ENCODE results near the gene ANGEL1. TPM values are rescaled to one million over a fixed set of nuclear protein-coding genes. Genes with fewer than 3 reads are reported as not detected.

Gene ANGEL1
- total and polyA plus RNA-seq, 2 experiments from 2014 or later, result 5.3 to 31.6 TPM

DNA sequence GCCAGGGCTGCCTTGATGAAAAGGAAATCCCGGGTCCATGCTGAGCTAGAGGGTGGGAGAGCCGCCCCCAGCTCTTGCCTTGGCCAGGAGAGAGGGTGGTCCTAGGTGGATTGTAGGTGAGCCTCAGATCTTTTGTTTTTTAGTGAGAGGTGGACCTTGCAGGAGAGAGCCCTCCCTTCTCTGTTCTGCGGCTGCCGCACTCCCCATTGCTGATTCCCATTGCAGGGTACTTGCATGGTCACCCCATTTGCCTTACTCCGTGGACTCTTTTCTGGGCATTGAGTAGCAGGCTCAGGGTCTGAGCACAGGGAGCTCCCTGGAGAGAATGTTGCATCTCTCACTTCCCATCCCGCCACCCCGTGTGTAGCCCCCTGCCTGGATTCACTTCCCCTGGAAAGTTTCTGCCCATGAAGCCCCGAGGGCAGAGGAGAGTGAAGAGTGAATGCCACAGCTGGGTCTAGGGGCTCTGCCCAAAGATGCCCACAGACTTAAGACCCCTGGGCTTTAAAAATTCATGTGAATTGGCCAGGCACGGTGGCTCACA lies 41.2 kb downstream of the ANGEL1 start (continued):
- TF ChIP-seq, protein P1, sequence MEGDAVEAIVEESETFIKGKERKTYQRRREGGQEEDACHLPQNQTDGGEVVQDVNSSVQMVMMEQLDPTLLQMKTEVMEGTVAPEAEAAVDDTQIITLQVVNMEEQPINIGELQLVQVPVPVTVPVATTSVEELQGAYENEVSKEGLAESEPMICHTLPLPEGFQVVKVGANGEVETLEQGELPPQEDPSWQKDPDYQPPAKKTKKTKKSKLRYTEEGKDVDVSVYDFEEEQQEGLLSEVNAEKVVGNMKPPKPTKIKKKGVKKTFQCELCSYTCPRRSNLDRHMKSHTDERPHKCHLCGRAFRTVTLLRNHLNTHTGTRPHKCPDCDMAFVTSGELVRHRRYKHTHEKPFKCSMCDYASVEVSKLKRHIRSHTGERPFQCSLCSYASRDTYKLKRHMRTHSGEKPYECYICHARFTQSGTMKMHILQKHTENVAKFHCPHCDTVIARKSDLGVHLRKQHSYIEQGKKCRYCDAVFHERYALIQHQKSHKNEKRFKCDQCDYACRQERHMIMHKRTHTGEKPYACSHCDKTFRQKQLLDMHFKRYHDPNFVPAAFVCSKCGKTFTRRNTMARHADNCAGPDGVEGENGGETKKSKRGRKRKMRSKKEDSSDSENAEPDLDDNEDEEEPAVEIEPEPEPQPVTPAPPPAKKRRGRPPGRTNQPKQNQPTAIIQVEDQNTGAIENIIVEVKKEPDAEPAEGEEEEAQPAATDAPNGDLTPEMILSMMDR (conservative IDR thresholded peaks at IDR 0.05; ENCODE audit: low read depth in 2 of 2), result no peak
- no peak for TF ChIP-seq JUNB (IDR thresholded peaks at IDR 0.05; ENCODE audit: unreplicated experiment)
- TF ChIP-seq STAT1 (IDR thresholded peaks at IDR 0.05; ENCODE audit: unreplicated experiment), result no peak
- TF ChIP-seq ZNF462 (CRISPR knock-in tag; IDR thresholded peaks at IDR 0.05), result no peak

DNA sequence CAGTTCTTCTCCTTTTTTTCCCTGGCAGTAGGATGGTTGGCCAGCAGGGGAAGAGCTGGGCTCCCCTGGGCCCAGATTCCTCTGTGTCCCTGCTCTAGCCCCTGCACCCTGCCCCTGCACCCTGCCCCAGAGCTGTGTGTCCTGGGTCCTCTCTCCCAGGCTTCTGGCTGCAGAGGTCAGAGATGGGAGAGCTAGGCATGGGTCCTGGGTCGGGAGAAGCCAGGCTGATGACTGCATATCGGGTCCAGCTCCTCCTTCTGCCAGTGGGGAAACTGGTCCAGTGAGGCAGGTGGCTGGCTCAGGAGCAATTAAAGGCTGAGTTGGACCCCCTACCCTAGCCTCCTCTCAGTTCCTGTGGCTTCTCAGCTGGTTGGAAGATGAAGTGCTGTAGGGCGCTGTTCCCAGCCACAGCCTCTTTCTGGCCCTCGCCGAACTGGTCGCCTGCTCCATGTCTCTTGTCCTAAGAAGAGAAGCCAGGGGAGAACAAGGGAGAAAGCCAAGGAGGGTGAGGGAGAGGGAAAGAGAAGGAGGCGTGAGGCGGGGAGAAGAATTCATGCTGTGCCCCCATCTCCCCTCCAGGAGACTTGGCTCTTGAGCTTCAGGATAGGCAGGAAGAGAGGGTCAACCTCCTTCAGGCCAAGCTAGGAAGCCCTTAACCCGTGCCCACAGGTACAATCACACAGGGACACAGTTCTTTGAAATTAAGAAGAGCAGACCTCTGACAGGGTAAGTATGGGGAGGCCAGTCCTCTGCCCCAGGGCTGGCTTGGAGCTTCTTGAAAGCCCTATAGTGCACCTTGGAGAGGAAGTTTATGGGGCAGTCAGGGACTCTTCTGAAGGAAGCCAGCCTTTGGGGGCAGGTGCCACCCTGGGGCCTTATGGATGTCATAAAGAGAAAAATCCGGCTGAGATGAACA lies 41.9 kb downstream of the ANGEL1 start:
- Mint-ChIP-seq H3K36me3 (ENCODE audit: low read depth) (no peaks in the 10 kb centered on the region), H3K27ac (no peak overlapping the region), H3K27me3 (ENCODE audit: insufficient read depth, low read depth, poor library complexity) (peaks cover 12% of the 10 kb centered on the region), H3K9me3 (0 out of 3 replicates have a peak, but pooled peaks cover 4% of the 10 kb centered on the region), H3K4me1 (peaks cover 29% of the 10 kb centered on the region), H3K4me3 (no peak overlapping the region)
- H3K36me3 ChIP-seq (ENCODE audit: insufficient read depth), result no peaks in the 10 kb centered on the region
- H3K9me2 ChIP-seq (ENCODE audit: insufficient read depth), result no peaks in the 10 kb centered on the region
- H3K27ac ChIP-seq (ENCODE audit: low read depth), result no peak overlapping the region
- no peaks in the 10 kb centered on the region for H3K79me2 ChIP-seq (replicated peaks; ENCODE audit: insufficient read depth)
- no peak for DNase-seq (ENCODE audit: low spot score)
- no peaks in the 10 kb centered on the region for H3F3A ChIP-seq (replicated peaks; ENCODE audit: low read depth)
- H3K4me3 ChIP-seq, result no peak overlapping the region
- no peaks in the 10 kb centered on the region for H4K20me1 ChIP-seq (replicated peaks; ENCODE audit: insufficient read depth)
- H3K4me2 ChIP-seq, result no peak overlapping the region
- 0 out of 2 replicates have a peak, but pooled peaks cover 4% of the 10 kb centered on the region for H3K27me3 ChIP-seq (ENCODE audit: insufficient read depth)
- H3K4me1 ChIP-seq (ENCODE audit: insufficient read depth), result peaks cover 11% of the 10 kb centered on the region
- no peak for ATAC-seq
- H2AFZ ChIP-seq, result no peak overlapping the region
- no peak for TF ChIP-seq REST (IDR thresholded peaks at IDR 0.05; ENCODE audit: unreplicated experiment)
- TF ChIP-seq ZNF331 (CRISPR knock-in tag; IDR thresholded peaks at IDR 0.05; ENCODE audit: low read depth), result no peak
- no peak for TF ChIP-seq NANOG (IDR thresholded peaks at IDR 0.05; ENCODE audit: borderline replicate concordance)
- TF ChIP-seq JUNB (IDR thresholded peaks at IDR 0.05; ENCODE audit: unreplicated experiment), result no peak
